Activated naive CD4-positive, alpha-beta T cell treated with anti-CD3 and anti-CD28 coated beads, Interleukin-2, amount 50 U/mL, for 24 hours (primary cell): Measurements from ENCODE around the gene FANCI.

Experiments
- H3K27ac Mint-ChIP-seq: one replicate; pipeline ENCODE4 v1.8.0; 2021; ENCODE audit warnings: mild to moderate bottlenecking, mixed read lengths
- H3K27me3 Mint-ChIP-seq: one replicate; pipeline ENCODE4 v1.8.0; 2021; ENCODE audit warnings: mixed read lengths
- H3K36me3 Mint-ChIP-seq: one replicate; pipeline ENCODE4 v1.8.0; 2021; ENCODE audit warnings: mixed read lengths
- H3K4me1 Mint-ChIP-seq: one replicate; pipeline ENCODE4 v1.8.0; 2021; ENCODE audit warnings: mixed read lengths
- H3K4me3 Mint-ChIP-seq: one replicate; pipeline ENCODE4 v1.8.0; 2021; ENCODE audit warnings: mild to moderate bottlenecking, mixed read lengths
- H3K9me3 Mint-ChIP-seq: one replicate; pipeline ENCODE4 v1.8.0; 2021; ENCODE audit warnings: mixed read lengths

FANCI gene

DNA sequence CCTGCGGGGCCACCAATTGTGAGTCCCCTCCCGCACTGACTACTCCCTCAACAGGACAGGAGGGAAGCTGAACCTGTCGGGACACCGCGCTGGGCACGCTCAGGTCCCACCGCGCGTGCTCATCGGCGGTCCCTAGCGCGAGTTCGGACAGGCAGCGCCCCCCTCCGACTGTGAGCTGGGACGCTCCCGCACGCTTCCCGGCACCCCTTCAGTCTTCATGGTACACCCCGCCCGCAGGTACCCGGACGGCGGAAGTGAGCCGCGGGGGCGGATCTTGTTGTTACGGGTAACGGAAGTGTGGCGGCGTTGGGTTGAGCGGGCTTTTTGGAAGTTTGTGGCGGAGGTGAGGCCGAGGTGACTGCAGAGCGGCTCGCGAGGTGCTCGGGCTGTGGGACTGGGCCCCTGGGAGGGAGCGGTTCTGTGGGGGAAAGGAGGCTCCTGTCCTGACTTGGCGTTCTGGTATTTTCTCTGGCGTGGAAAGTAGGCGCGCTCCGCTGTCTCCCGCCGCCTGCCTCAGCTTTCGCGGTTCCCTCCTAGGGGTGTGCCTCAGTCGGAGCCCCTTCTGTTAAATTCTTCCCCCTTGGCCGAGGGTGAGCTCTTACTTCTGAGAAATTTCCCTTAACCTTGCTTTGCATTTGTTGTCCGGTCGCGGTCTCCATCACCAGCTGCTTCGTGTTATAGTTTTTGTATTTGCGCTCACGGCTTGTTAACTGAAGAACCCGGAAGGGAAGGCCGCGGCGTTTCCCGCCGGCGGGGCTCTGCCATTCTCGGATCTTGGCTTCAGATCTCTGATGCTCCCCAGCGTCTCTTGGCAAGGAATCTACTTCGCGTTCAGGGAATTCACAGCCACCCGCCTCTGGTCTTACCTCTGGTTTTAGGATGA is at the start of gene FANCI:
Gene FANCI, plus strand, starts transcription at position 289 of the 883 bp plus-strand sequence. CDS start 3,669 bp downstream, outside the sequence.
- Mint-ChIP-seq H3K36me3 (peaks cover 13% of the 10 kb centered on the region), H3K27me3 (no peaks in the 10 kb centered on the region), H3K4me1 (peaks cover 36% of the 10 kb centered on the region), H3K4me3 (peak within 1 kb of the TSS; percentile 97), H3K27ac (peak within 1 kb of the TSS; percentile 92), H3K9me3 (no peaks in the 10 kb centered on the region)

DNA sequence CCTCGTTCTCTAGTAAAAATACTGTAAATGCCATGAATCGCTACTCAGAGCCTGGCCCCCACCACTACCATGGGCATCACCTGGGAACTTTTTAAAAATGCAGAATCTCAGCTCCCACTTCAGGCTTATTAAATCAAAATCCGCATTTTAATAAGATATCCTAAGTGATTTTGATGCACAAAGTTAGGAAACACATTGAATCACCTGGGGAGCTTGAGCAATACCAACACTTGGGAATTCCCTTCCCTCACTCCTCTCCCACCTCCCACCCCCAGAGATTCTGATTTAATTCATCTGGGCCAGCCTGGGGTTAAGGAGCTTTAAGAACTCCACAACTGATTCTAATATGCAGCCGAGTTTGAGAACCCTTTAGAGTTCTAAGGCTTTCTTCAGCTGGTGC is 49.2 kb upstream of the FANCI start:
- no peaks in the 10 kb centered on the region for H3K9me3 Mint-ChIP-seq
- H3K27ac Mint-ChIP-seq, result no peak overlapping the region
- H3K36me3 Mint-ChIP-seq, result peaks cover 5% of the 10 kb centered on the region
- H3K4me3 Mint-ChIP-seq, result no peak overlapping the region
- H3K27me3 Mint-ChIP-seq, result no peaks in the 10 kb centered on the region
- H3K4me1 Mint-ChIP-seq, result peaks cover 5% of the 10 kb centered on the region

DNA sequence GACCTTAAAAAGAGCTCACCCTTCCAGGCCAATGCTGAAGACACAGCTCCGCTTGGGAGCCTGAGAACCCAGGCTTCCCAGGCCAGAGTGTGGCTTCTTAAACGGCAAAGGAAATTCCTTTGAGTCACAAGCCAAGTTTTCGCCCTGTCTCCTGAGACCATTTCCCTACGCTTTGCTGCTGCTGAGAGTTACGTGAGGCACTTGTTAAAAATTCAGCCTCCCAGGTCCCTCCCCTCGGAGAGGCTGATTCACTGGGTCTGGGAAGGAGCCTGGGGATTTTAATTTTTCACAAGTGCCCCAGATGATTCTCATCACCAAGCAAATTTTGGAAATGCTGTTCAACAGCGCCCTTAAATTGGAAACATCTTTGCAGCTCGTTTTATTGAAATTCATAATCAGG is 47.9 kb upstream of the FANCI start:
- Mint-ChIP-seq H3K27me3 (no peaks in the 10 kb centered on the region), H3K27ac (no peak overlapping the region)

DNA sequence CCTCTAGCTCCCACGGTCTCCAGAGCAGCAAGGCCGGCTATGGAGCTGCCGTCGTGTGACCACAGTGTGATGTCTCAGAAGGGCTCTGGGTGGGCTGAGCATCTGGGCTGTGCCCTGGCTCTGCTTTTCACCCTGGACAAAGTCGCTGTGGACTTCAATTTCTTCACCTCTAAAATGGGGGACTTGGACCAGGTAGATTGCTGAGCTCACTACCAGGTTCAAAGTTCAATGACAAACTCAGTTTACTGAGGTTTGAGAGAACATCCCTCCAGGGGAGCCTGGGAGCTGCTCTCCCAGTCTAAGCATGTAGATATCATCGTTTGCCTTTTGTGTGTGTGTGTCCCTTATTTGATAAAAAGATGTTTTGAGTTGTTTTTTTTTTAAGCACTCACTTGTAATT is 47.5 kb upstream of the FANCI start:
- no peak overlapping the region for H3K4me3 Mint-ChIP-seq

More for the DNA sequence above, 47.9 kb upstream of the FANCI start:
- peaks cover 5% of the 10 kb centered on the region for H3K4me1 Mint-ChIP-seq
- H3K36me3 Mint-ChIP-seq, result peaks cover 9% of the 10 kb centered on the region
- no peaks in the 10 kb centered on the region for H3K9me3 Mint-ChIP-seq
- no peak overlapping the region for H3K4me3 Mint-ChIP-seq

DNA sequence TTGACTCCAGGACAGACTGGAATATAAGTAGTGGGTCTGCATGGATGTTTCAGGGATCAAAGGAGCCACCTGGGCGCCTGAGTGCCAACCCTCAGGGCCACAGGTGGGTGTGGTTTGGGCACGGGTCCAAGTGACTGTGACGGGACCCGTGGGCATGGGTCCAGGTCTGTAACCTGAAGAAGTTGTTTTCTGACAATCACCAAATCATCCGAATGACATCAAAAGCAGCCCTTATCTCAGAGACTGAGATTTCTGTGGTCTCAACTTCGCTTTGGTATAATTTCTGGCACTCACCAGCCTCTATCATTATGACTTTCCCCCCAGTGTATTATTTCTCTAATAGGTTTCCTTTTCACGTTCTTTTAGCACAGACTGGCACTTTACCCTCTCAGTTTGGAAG is 46.8 kb upstream of the FANCI start:
- H3K9me3 Mint-ChIP-seq, result no peaks in the 10 kb centered on the region
- H3K36me3 Mint-ChIP-seq, result peaks cover 11% of the 10 kb centered on the region
- H3K4me1 Mint-ChIP-seq, result peaks cover 5% of the 10 kb centered on the region
- H3K27ac Mint-ChIP-seq, result peak overlapping the region; percentile 75
- H3K27me3 Mint-ChIP-seq, result no peaks in the 10 kb centered on the region
- no peak overlapping the region for H3K4me3 Mint-ChIP-seq

More for the DNA sequence above, 47.5 kb upstream of the FANCI start:
- Mint-ChIP-seq H3K9me3 (no peaks in the 10 kb centered on the region), H3K4me1 (peaks cover 5% of the 10 kb centered on the region), H3K27ac (peak overlapping the region; percentile 46), H3K36me3 (peaks cover 10% of the 10 kb centered on the region), H3K27me3 (no peaks in the 10 kb centered on the region)

DNA sequence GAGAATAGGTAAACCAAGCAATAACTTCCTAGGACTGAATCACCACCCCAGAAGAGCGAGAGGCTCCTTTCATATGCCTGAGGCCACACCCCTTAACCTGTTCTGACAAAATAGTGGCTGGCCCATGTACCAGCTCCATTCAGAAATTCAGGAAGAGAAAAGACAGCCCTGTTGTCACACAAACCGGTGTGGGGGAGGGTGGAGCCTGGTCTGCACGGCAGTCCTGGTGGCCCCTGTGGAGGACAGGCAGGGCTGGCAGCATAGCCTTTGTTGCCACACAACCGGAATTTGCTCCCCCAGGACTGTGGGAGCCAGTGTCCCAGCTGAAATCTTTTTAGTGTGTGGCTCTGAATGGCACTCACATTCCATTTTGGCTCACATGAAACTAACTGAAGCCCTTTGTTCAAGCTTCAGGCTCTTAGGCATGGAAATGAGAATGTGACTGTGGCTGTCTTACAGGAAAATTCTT is 46.2 kb upstream of the FANCI start:
- H3K27me3 Mint-ChIP-seq, result no peaks in the 10 kb centered on the region
- peaks cover 11% of the 10 kb centered on the region for H3K36me3 Mint-ChIP-seq
- no peak overlapping the region for H3K4me3 Mint-ChIP-seq
- peak overlapping the region; percentile 75 for H3K27ac Mint-ChIP-seq
- no peaks in the 10 kb centered on the region for H3K9me3 Mint-ChIP-seq
- H3K4me1 Mint-ChIP-seq, result peaks cover 8% of the 10 kb centered on the region

DNA sequence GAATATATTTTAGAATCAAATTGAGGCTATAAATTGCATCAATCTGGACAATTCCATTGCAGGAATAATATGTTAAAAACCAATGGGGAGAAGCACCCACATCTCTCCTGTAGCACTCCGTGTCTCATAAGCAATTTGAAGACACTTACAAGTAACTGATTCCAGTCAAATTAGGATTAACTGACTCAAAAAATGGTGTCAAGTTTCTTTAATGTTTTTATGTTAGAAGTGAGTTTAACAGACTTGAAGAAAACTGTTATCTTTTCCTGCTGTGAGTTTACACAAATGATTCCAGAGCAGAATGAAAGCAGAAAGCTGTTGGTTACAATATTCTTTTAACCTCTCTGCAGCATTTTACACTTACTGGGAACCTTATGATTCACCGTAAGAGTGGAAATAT is 45.6 kb upstream of the FANCI start:
- H3K9me3 Mint-ChIP-seq, result no peaks in the 10 kb centered on the region
- H3K4me1 Mint-ChIP-seq, result peaks cover 8% of the 10 kb centered on the region
- peaks cover 11% of the 10 kb centered on the region for H3K36me3 Mint-ChIP-seq
- H3K27ac Mint-ChIP-seq, result no peak overlapping the region
- H3K27me3 Mint-ChIP-seq, result no peaks in the 10 kb centered on the region
- no peak overlapping the region for H3K4me3 Mint-ChIP-seq

DNA sequence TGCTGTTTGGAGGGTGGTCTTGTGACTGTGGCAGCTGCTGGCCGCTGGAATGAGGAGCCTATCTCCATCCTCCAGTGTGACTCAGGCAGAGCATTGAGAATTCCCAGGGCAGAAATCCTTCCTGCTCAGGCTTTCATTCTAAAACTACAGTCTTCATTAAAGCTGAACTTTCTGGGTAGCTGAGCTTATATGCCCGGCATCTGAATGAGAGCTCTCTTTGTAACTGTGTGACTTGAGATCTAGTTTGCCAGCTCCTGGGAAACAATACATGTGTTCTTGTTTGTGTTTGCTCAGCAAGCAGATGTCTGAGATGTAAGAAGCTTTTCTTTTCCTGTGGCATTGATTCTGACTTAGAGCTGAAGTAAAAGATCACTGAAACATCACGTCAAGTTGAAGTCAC is 44.8 kb upstream of the FANCI start:
- peaks cover 11% of the 10 kb centered on the region for H3K36me3 Mint-ChIP-seq
- no peaks in the 10 kb centered on the region for H3K9me3 Mint-ChIP-seq
- H3K4me1 Mint-ChIP-seq, result peaks cover 15% of the 10 kb centered on the region
- no peak overlapping the region for H3K4me3 Mint-ChIP-seq
- H3K27ac Mint-ChIP-seq, result no peak overlapping the region
- no peaks in the 10 kb centered on the region for H3K27me3 Mint-ChIP-seq

DNA sequence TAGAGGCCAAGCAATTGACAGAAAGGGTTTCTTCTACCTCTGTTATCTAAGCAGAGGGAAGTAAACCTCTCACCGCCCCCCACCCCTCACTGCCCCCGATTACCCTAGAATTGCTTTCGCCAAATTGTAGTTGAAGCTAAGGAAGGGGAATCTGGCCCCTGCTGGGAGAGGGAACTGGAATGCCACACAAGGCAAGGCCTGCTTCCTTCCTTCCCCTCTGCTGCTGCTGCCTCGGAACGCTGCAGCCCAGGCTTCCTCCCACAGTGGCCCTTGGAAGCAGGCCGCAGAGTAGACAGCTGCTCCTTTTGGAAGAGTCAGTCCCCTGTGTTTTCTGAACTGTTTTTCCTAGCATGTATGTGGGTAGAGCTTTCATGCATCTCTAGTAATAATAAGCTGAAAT is 44.0 kb upstream of the FANCI start:
- H3K4me3 Mint-ChIP-seq, result no peak overlapping the region
- peaks cover 24% of the 10 kb centered on the region for H3K4me1 Mint-ChIP-seq
- H3K9me3 Mint-ChIP-seq, result no peaks in the 10 kb centered on the region
- no peaks in the 10 kb centered on the region for H3K27me3 Mint-ChIP-seq
- H3K36me3 Mint-ChIP-seq, result peaks cover 11% of the 10 kb centered on the region
- no peak overlapping the region for H3K27ac Mint-ChIP-seq

DNA sequence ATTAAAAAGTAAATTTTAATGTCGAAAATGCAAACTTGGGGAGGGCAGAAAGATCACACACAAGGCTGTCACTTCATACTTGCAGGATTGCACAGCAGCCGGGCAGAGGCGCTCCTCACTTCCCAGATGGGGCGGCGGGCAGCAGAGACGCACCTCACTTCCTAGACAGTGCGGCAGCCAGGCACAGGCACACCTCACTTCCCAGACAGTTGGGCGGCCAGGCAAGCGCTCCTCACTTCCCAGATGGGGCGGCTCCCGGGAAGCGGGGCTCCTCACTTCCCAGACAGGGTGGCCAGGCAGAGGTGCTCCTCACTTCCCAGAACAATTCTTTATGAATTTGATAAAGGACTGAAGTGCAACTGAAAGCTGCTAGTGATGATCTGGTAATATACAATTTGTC is 43.6 kb upstream of the FANCI start:
- Mint-ChIP-seq H3K4me3 (no peak overlapping the region), H3K4me1 (peaks cover 28% of the 10 kb centered on the region), H3K27ac (no peak overlapping the region), H3K9me3 (no peaks in the 10 kb centered on the region), H3K36me3 (peaks cover 11% of the 10 kb centered on the region), H3K27me3 (no peaks in the 10 kb centered on the region)

DNA sequence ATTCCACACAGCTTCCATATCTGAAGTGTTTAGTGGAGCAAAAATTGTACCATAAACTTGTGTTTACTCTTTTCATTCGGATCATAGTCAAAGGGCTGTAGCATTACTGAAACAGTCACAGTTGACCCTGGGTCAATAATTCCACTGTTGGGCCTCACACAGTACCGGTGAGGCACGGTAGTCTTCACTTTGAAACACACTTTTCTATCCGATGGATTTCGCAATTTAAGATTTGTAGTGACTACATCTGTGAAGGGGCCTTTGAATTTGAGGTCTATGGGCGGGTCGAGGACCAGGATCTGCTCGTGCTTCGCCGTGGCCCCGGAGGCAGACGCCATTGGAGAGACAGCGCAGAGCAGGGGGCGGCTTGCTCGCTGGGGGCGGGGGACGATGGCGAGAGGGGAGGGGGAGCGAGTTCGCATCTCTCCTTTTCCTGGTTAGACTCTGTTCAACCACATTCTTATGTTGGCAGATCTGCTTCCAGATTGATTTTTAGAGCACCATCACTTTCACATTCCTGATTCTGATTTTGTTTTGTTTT is 42.2 kb upstream of the FANCI start:
- no peaks in the 10 kb centered on the region for H3K9me3 Mint-ChIP-seq
- H3K36me3 Mint-ChIP-seq, result peaks cover 9% of the 10 kb centered on the region
- H3K4me1 Mint-ChIP-seq, result peaks cover 33% of the 10 kb centered on the region
- H3K27ac Mint-ChIP-seq, result no peak overlapping the region
- no peak overlapping the region for H3K4me3 Mint-ChIP-seq
- no peaks in the 10 kb centered on the region for H3K27me3 Mint-ChIP-seq

DNA sequence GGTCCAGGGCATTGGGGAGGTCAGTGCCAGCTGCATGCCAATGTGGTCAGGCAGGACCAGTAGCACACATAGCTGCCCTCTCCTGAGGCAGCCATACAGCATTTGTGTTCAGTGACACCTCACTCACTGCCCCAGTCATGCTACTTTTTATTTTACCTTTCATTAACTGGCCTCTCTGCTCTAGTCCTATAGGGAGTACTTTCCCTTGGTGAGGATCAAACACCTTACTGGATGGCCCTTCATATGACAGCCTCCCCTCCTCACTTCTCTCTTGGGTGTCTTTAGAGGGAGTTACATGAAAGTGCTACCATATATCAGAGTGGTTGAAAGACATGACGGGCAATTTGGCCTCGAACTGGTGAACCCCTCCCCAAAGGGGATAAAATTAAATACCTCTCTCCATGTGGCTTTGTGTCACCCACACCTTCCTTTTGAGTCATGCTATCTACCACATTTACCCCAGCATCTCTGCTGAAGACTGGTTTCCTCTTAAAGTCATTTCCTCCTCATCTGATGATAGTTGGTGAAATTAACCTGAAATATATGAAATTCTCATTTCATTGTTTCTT is 40.0 kb upstream of the FANCI start:
- H3K4me1 Mint-ChIP-seq, result peaks cover 35% of the 10 kb centered on the region
- no peaks in the 10 kb centered on the region for H3K27me3 Mint-ChIP-seq
- H3K27ac Mint-ChIP-seq, result peak overlapping the region; percentile 92
- H3K36me3 Mint-ChIP-seq, result peaks cover 6% of the 10 kb centered on the region
- peak overlapping the region; percentile 64 for H3K4me3 Mint-ChIP-seq
- H3K9me3 Mint-ChIP-seq, result no peaks in the 10 kb centered on the region

DNA sequence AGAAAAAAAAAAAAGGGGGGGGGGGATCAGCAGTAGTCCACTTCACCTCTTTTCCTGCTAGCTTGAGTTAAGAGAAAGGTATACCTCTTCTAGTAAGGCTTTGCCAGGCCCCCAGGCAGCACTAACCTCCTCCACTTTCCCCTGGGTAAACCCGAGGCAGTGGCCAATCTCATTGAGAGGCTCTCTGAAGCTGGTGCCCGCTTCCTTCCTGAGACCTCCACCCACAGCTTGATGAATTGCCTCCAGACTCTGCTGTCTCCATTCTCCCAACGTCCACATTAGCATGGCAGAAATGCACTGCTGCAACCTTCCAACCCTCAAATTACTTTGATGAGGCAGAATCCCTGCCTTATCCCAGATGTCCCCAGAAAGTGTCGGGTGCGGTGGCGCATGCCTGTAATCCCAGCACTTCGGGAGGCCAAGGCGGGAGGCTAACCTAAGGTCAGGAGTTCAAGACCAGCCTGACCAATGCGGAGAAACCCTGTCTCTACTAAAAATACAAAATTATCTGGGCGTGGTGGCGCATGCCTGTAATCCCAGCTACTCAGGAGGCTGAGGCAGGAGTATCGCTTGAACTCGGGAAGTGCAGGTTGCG is 37.7 kb upstream of the FANCI start:
- peaks cover 35% of the 10 kb centered on the region for H3K4me1 Mint-ChIP-seq
- no peaks in the 10 kb centered on the region for H3K27me3 Mint-ChIP-seq
- peak overlapping the region; percentile 39 for H3K4me3 Mint-ChIP-seq
- H3K27ac Mint-ChIP-seq, result no peak overlapping the region
- H3K9me3 Mint-ChIP-seq, result no peaks in the 10 kb centered on the region
- peaks cover 3% of the 10 kb centered on the region for H3K36me3 Mint-ChIP-seq

DNA sequence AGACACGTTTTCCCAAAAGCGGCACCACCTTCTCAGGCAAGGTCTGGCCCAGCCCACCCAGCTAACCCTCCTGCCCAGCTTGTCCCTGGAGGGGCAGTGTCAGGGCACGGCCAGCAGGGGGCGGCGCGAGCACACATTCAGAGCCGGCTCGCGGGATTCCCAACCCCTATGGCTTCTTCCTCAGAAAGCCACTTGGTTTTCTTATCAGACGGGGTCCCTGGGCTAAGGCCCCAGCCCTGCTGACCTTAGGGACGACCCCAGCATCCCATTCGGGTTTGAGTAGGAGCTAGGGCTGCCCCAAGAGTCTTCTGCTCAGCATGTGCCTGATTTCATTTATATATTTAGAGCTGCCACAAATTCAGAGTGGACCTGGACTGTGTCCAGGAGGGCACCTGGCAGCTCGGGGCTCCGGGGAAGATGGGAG is 36.9 kb upstream of the FANCI start:
- Mint-ChIP-seq H3K4me1 (peaks cover 35% of the 10 kb centered on the region), H3K4me3 (peak overlapping the region; percentile 33), H3K27ac (peak overlapping the region; percentile 8), H3K9me3 (no peaks in the 10 kb centered on the region), H3K27me3 (no peaks in the 10 kb centered on the region), H3K36me3 (no peaks in the 10 kb centered on the region)

DNA sequence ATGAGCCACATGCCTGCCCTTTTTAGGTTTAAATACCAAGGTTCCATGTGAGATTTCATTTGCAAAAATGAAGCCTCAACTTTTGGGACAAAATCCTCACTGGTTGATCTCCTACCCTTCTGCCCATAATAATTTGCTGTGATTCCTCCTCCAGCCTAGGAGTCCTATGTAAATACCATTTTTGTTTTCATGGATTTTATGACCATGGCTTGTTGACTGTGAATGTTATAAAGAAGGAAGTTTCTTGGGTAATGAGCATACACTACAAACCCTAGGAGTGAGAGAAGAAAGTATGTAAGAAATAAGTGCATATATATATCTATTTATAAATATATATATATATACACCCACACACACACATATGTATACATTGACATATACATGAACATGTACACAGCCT is 35.5 kb upstream of the FANCI start:
- H3K4me1 Mint-ChIP-seq, result peaks cover 31% of the 10 kb centered on the region
- no peaks in the 10 kb centered on the region for H3K9me3 Mint-ChIP-seq
- H3K27me3 Mint-ChIP-seq, result no peaks in the 10 kb centered on the region
- no peak overlapping the region for H3K4me3 Mint-ChIP-seq
- no peaks in the 10 kb centered on the region for H3K36me3 Mint-ChIP-seq
- H3K27ac Mint-ChIP-seq, result no peak overlapping the region

DNA sequence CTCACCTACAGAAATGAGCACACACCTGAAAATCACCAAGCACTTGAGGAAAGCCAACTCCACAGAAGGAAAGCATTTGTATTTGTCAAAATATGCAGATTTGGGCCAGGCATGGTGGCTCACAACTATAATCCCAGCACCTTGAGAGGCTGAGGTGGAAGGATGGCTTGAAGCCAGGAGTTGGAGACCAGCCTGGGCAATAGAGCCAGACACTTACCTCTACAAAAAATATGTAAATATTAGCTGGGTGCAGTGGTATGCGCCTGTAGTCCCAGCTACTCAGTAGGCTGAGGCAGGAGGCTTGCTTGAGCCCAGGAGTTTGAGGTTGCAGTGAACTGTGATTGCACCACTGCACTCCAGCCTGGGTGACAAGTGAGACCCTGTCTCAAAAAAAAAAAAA is 34.7 kb upstream of the FANCI start:
- H3K4me1 Mint-ChIP-seq, result peaks cover 23% of the 10 kb centered on the region
- H3K9me3 Mint-ChIP-seq, result no peaks in the 10 kb centered on the region
- H3K27me3 Mint-ChIP-seq, result no peaks in the 10 kb centered on the region
- no peak overlapping the region for H3K4me3 Mint-ChIP-seq
- H3K27ac Mint-ChIP-seq, result no peak overlapping the region
- H3K36me3 Mint-ChIP-seq, result no peaks in the 10 kb centered on the region
